SK-N-SH (cell line): ENCODE measurements around the gene FHOD3.

Experiments used
- EP300 ChIP-seq, 2 experiments: IDR thresholded peaks; 2 replicates each; pipeline versions ENCODE4 v1.4.0 to v1.6.1; 2012; ENCODE audit warnings: borderline replicate concordance in 1 of 2, low read depth in 1 of 2, low read length in 1 of 2
- EZH2phosphoT487 ChIP-seq: fragments of 200-600 bp; sonication (generic); IDR thresholded peaks from 2 replicates; pipeline ENCODE4 v1.6.1; 2017; ENCODE audit warnings: low read depth, mixed run types, mild to moderate bottlenecking, antibody characterized with exemption, moderate library complexity, borderline replicate concordance
- JUND ChIP-seq: IDR thresholded peaks from 2 replicates; pipeline ENCODE4 v1.4.0; 2012
- POLR2AphosphoS5 ChIP-seq: IDR thresholded peaks from 2 replicates; pipeline ENCODE4 v1.6.1; 2012; ENCODE audit warnings: low read depth, low read length
- REST ChIP-seq: IDR thresholded peaks from 2 replicates; pipeline ENCODE4 v1.6.1; 2012; ENCODE audit warnings: mild to moderate bottlenecking, low read depth, low read length, moderate library complexity
- USF1 ChIP-seq: IDR thresholded peaks from 2 replicates; pipeline ENCODE4 v1.4.0; 2012; ENCODE audit warnings: low read depth, borderline replicate concordance
- TF ChIP-seq, protein P1 (sequence below): fragments of 200-600 bp; sonication (generic); IDR thresholded peaks from 2 replicates; pipeline ENCODE4 v1.6.1; 2017; ENCODE audit warnings: antibody characterized with exemption, mild to moderate bottlenecking, moderate library complexity
- TF ChIP-seq, protein P2 (sequence below): fragments of 150-350 bp; IDR thresholded peaks from 2 replicates; pipeline ENCODE4 v1.6.1; 2017; ENCODE audit warnings: antibody characterized with exemption, low read length, low read depth, borderline replicate concordance

- TF ChIP-seq USF1 (no peak), POLR2AphosphoS5 (no peak), EZH2phosphoT487 (no peak), REST (no peak), JUND (no peak), EP300 (IDR thresholded peaks at IDR 0.05; ENCODE audit: borderline replicate concordance in 1 of 2, low read depth in 1 of 2, low read length in 1 of 2) (no peak)
- TF ChIP-seq, protein P1, sequence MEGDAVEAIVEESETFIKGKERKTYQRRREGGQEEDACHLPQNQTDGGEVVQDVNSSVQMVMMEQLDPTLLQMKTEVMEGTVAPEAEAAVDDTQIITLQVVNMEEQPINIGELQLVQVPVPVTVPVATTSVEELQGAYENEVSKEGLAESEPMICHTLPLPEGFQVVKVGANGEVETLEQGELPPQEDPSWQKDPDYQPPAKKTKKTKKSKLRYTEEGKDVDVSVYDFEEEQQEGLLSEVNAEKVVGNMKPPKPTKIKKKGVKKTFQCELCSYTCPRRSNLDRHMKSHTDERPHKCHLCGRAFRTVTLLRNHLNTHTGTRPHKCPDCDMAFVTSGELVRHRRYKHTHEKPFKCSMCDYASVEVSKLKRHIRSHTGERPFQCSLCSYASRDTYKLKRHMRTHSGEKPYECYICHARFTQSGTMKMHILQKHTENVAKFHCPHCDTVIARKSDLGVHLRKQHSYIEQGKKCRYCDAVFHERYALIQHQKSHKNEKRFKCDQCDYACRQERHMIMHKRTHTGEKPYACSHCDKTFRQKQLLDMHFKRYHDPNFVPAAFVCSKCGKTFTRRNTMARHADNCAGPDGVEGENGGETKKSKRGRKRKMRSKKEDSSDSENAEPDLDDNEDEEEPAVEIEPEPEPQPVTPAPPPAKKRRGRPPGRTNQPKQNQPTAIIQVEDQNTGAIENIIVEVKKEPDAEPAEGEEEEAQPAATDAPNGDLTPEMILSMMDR = no peak
- TF ChIP-seq, protein P2, sequence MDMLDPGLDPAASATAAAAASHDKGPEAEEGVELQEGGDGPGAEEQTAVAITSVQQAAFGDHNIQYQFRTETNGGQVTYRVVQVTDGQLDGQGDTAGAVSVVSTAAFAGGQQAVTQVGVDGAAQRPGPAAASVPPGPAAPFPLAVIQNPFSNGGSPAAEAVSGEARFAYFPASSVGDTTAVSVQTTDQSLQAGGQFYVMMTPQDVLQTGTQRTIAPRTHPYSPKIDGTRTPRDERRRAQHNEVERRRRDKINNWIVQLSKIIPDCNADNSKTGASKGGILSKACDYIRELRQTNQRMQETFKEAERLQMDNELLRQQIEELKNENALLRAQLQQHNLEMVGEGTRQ = no peak
These were observed 178.9 kb downstream of the FHOD3 start for GRCh38 chr18:36476433-36476832.
